Measurements from ENCODE around the gene SPECC1. TPM values are rescaled to one million over a fixed set of nuclear protein-coding genes. Genes with fewer than 3 reads are reported as not detected.
"Not testable (repeated sequence)": the region's sequence is repeated elsewhere in the genome, so short reads cannot be mapped to it uniquely, and the experiment has no call there.

Gene SPECC1
- total RNA-seq, 1 donor from 2014 or later: 65.7 TPM

DNA sequence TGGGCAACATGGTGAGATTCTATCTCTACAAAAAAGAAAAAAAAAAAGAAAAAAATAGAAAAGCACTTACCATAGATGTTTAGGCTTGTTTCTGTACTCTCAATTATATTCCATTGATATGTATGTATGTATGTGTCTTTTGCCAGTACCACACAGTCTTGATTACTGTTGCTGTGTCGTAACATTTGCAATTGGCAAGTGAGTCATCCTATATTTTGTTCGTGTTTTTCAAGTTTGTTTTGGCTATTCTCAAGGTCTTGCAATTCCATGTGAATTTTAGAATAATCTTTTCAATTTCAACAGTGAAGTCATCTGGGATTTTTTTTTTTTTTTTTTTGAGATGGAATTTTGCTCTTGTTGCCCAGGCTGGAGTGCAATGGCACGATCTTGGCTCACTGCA lies 19.3 kb downstream of the SPECC1 start:
- Mint-ChIP-seq H3K9me3 (ENCODE audit: unreplicated experiment) (no peaks in the 10 kb centered on the region), H3K27ac (ENCODE audit: unreplicated experiment) (no peak overlapping the region), H3K4me3 (ENCODE audit: unreplicated experiment) (no peak overlapping the region), H3K36me3 (ENCODE audit: low read depth, unreplicated experiment) (no peaks in the 10 kb centered on the region), H3K27me3 (ENCODE audit: unreplicated experiment) (peaks cover 1% of the 10 kb centered on the region), H3K4me1 (ENCODE audit: unreplicated experiment) (no peaks in the 10 kb centered on the region)
- DNase-seq (ENCODE audit: low spot score): no peak
- TF ChIP-seq, protein P1, sequence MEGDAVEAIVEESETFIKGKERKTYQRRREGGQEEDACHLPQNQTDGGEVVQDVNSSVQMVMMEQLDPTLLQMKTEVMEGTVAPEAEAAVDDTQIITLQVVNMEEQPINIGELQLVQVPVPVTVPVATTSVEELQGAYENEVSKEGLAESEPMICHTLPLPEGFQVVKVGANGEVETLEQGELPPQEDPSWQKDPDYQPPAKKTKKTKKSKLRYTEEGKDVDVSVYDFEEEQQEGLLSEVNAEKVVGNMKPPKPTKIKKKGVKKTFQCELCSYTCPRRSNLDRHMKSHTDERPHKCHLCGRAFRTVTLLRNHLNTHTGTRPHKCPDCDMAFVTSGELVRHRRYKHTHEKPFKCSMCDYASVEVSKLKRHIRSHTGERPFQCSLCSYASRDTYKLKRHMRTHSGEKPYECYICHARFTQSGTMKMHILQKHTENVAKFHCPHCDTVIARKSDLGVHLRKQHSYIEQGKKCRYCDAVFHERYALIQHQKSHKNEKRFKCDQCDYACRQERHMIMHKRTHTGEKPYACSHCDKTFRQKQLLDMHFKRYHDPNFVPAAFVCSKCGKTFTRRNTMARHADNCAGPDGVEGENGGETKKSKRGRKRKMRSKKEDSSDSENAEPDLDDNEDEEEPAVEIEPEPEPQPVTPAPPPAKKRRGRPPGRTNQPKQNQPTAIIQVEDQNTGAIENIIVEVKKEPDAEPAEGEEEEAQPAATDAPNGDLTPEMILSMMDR (IDR thresholded peaks at IDR 0.05; ENCODE audit: unreplicated experiment): no peak

DNA sequence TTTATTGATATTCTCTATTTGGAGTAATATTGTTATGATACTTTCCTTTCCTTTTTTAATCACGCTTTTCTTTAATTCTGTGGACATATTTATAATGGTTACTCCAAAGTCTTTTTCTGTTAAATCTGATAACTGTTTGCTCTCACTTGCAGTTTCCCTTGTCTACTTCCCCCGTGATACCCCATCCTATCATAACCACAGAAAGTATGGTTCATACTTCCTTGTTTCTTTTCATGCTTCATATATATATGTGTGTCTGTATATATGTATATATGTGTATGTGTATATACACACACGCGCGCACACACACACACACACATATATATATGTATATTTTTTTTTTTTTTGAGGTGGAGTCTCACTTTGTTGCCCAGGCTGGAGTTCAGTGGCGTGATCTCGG lies 23.5 kb downstream of the SPECC1 start:
- Mint-ChIP-seq H3K9me3 (ENCODE audit: unreplicated experiment) (no peaks in the 10 kb centered on the region), H3K36me3 (ENCODE audit: low read depth, unreplicated experiment) (no peaks in the 10 kb centered on the region), H3K27me3 (ENCODE audit: unreplicated experiment) (no peaks in the 10 kb centered on the region), H3K4me3 (ENCODE audit: unreplicated experiment) (no peak overlapping the region), H3K27ac (ENCODE audit: unreplicated experiment) (no peak overlapping the region), H3K4me1 (ENCODE audit: unreplicated experiment) (no peaks in the 10 kb centered on the region)
- DNase-seq (ENCODE audit: low spot score): no peak
- TF ChIP-seq, protein P1 (IDR thresholded peaks at IDR 0.05; ENCODE audit: unreplicated experiment): no peak

- no peak for DNase-seq (ENCODE audit: low spot score)
- TF ChIP-seq, protein P1 (IDR thresholded peaks at IDR 0.05; ENCODE audit: unreplicated experiment): no peak
- H3K27ac Mint-ChIP-seq (ENCODE audit: unreplicated experiment): no peak overlapping the region
- no peaks in the 10 kb centered on the region for H3K27me3 Mint-ChIP-seq (ENCODE audit: unreplicated experiment)
- H3K36me3 Mint-ChIP-seq (ENCODE audit: low read depth, unreplicated experiment): no peaks in the 10 kb centered on the region
- no peaks in the 10 kb centered on the region for H3K9me3 Mint-ChIP-seq (ENCODE audit: unreplicated experiment)
- no peak overlapping the region for H3K4me3 Mint-ChIP-seq (ENCODE audit: unreplicated experiment)
- no peaks in the 10 kb centered on the region for H3K4me1 Mint-ChIP-seq (ENCODE audit: unreplicated experiment)
Observed at GRCh38 chr17:20033415-20033814, 24.3 kb downstream of the SPECC1 start.

- TF ChIP-seq, protein P1 (IDR thresholded peaks at IDR 0.05; ENCODE audit: unreplicated experiment): no peak
- H3K4me1 Mint-ChIP-seq (ENCODE audit: unreplicated experiment): no peaks in the 10 kb centered on the region
- H3K27me3 Mint-ChIP-seq (ENCODE audit: unreplicated experiment): no peaks in the 10 kb centered on the region
- H3K36me3 Mint-ChIP-seq (ENCODE audit: low read depth, unreplicated experiment): no peaks in the 10 kb centered on the region
- no peaks in the 10 kb centered on the region for H3K9me3 Mint-ChIP-seq (ENCODE audit: unreplicated experiment)
- no peak overlapping the region for H3K27ac Mint-ChIP-seq (ENCODE audit: unreplicated experiment)
- no peak for DNase-seq (ENCODE audit: low spot score)
- H3K4me3 Mint-ChIP-seq (ENCODE audit: unreplicated experiment): no peak overlapping the region
Observed at GRCh38 chr17:20035501-20035900, 26.3 kb downstream of the SPECC1 start.

GRCh38 chr17:20037286-20037685 lies 28.1 kb downstream of the SPECC1 start:
- H3K27me3 Mint-ChIP-seq (ENCODE audit: unreplicated experiment); H3K36me3 Mint-ChIP-seq (ENCODE audit: low read depth, unreplicated experiment); DNase-seq (ENCODE audit: low spot score); H3K4me1 Mint-ChIP-seq (ENCODE audit: unreplicated experiment); H3K9me3 Mint-ChIP-seq (ENCODE audit: unreplicated experiment); H3K4me3 Mint-ChIP-seq (ENCODE audit: unreplicated experiment); H3K27ac Mint-ChIP-seq (ENCODE audit: unreplicated experiment): not testable (repeated sequence)

DNA sequence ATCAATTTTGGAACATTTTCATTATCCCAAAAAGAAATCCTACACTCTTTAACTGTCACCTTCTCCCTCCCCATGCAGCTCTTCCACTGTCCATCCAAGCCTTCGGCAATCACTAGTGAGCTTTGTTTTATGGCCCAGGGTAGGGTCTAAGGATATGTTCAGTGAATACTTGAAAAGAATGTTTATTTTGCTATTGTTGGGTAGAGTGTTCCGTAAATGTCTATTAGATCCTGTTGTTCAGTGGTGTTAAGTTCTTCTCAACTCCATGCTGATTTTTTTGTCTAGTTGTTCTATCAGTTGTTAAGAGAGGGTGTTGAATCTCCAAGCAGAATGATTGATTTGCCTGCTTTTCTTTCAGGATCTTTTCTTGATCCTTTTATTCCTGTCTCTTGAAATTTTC lies 29.9 kb downstream of the SPECC1 start:
- H3K27ac Mint-ChIP-seq (ENCODE audit: unreplicated experiment): no peak overlapping the region
- DNase-seq (ENCODE audit: low spot score): no peak
- no peaks in the 10 kb centered on the region for H3K36me3 Mint-ChIP-seq (ENCODE audit: low read depth, unreplicated experiment)
- H3K4me3 Mint-ChIP-seq (ENCODE audit: unreplicated experiment): no peak overlapping the region
- H3K4me1 Mint-ChIP-seq (ENCODE audit: unreplicated experiment): no peaks in the 10 kb centered on the region
- H3K9me3 Mint-ChIP-seq (ENCODE audit: unreplicated experiment): no peaks in the 10 kb centered on the region
- TF ChIP-seq, protein P1 (IDR thresholded peaks at IDR 0.05; ENCODE audit: unreplicated experiment): no peak
- H3K27me3 Mint-ChIP-seq (ENCODE audit: unreplicated experiment): peaks cover 2% of the 10 kb centered on the region

Data from endothelial cell (in vitro differentiated cells).